Measurements from ENCODE around the gene FAM47A.

- TF ChIP-seq CTCF (IDR thresholded peaks at IDR 0.05): no peak
- no peak for TF ChIP-seq POLR2A (IDR thresholded peaks at IDR 0.05)
- no peak for TF ChIP-seq EP300 (IDR thresholded peaks at IDR 0.05)
Observed at GRCh38 chrX:34130501-34130900, 1.6 kb downstream of the FAM47A start.

Measured in suprapubic skin (tissue), 3 donors.